HG03060 (cell line): ENCODE measurements around the gene CIRBP.

Experiments
- ATAC-seq: cut with Tn5 transposase; IDR thresholded peaks from one replicate; pipeline ENCODE4 v1.9.1; 2021; ENCODE audit warnings: low read depth, moderate number of reproducible peaks; ENCODE audit not compliant: unreplicated experiment

CIRBP gene

DNA sequence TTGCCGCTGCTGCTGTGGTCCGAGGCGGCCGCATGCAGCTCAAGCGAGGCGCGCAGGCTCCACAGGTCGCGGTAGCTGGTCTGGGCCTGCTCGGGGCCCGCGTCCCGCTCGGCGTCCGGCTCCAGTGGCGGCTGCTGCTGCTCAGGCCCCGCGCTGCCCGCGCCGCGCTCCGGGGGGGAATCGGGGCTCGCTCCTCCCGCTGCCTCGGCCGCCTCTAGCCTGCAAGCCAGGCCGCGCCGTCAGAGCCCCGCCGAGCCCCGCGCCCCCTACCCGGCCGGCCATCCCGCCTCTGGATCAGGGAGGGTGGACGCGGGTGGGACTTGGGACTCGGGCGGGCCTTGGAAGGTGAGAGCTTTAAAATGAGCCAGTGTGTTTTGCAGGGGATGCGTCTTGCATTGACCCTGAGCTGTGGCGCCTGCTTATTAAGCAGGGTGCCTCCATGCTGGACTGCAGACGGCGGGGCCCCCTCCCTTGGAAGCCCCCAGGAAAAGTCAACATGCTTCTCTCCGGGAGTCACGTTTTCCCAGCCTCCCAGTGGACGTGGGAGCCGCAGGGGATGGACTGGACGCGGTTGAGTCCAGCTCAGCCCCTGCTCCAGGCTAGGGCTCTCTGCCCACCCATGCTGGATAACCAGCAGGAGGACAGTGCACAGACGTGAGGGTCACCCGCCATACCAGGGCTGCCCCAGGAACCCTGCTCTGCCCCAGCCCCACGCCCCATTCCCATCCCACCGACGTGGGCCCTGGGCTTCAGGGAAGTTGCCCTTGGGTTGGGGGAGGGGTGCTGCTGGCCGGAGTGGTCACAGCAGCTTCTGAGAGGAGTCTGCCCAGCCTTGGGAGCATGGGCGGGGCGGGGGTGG is 39.0 kb upstream of the CIRBP start:
- ATAC-seq: no peak

GRCh38 chr19:1230783-1231489 is 38.2 kb upstream of the CIRBP start:
- no peak for ATAC-seq

DNA sequence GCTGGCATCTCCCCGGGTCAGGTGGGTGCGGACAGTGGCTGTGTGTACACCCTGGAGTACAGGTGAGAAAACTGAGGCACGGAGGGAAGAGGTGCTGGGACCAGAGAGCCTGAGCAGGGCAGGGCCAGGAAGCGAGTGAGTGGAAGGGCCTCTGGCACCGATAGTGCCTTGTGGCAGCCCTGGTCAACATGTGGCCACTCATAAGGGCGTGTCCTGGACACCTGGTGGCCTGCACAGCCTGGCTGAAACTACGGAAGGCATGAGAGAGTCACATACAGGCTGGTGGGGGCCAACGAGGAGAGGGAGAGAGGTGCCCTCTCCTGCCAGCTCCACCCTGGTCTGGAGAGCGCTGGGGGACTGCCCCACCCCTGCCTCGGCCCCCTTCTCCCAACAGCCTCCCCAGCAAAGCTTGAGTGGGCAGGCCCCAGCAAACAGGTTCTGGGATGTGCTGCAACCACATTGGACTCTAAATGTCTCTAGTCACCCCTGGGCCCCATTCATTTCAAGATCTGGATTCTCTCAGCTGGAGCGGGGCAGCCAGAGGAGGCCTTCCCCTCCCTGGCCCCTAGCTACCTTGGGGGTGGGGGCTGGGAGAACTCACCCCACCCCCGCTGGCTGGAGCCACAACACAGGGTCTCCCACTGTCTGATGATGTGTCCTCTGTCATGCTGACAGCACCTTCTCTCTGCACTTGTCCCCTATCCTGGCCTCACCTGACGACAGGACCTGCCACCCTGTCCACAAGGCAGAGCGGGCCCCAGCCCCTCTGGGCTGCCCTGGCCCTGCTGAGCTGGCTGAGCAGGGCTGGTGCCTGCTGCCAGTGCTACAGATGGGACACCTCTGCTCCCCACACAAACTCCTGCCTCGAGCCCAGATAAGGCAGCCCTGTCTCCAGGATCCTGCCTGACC is 37.1 kb upstream of the CIRBP start:
- no peak for ATAC-seq

GRCh38 chr19:1232652-1233072 is 36.5 kb upstream of the CIRBP start:
- no peak for ATAC-seq

GRCh38 chr19:1233115-1233667 is 35.9 kb upstream of the CIRBP start:
- ATAC-seq: no peak

DNA sequence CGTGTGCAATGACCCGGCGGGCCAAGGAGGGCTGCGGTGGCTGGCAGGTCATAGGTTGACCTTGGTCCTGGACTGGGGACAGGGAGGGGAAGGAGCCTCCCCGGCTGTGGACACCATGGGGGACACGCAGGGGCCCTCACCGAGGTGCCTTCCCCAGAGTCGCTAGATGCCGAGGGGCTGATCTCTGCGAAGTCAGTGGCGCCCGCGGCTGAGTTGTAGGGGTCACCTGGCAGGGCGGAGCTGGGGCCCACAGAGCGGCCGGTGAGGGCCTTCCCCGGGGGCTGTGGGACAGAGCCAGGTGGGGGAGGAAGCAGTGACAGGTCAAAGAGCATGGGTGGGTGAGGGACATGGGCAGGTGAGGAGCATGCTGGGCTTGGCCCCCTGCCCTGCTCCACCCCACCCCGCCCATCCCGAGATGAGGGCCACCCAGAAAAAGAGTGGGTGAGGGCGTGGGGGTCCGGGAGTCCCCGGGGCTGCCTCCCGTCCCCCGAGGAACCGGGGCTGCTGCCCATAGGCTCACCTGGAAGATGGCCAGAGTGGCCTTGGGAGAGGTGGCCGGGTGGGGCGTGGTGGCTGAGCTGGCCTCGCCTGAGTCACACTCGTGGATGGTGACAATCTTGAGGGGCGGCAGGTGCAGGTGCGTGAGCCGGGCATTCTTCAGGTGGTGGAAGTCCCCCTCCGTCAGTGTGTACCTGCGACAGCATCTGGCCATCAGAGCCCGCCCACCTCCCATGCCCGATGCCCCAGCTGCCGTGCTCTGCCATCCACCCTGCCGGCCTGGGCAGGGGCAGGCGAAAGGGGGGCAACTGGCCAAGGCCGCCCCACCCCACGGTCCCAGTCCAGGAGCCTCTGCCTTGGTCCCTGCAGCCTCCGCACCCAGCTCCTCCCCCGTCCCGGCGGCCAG is 34.8 kb upstream of the CIRBP start:
- ATAC-seq: no peak

DNA sequence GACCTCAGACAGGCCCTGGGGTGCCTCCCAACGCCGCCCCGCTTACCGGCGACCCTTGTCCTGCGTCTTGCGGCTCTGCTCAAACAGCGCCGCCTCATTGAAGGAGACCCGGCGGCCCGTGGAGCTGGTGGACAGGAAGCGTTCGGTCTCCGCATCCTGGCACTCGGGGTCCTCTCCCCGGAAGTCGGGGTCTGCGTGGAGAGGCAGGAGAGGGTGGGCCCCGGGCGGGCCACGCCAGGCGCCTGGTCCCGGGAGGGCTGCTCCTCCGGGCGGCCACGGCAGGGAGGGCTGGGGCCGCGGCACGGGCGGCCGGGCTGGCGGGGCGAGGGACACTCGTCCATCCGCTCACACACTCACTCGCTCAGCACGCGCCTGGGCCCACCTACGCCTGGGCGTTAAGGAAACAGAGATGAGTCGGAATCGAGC is 34.2 kb upstream of the CIRBP start:
- ATAC-seq: no peak

DNA sequence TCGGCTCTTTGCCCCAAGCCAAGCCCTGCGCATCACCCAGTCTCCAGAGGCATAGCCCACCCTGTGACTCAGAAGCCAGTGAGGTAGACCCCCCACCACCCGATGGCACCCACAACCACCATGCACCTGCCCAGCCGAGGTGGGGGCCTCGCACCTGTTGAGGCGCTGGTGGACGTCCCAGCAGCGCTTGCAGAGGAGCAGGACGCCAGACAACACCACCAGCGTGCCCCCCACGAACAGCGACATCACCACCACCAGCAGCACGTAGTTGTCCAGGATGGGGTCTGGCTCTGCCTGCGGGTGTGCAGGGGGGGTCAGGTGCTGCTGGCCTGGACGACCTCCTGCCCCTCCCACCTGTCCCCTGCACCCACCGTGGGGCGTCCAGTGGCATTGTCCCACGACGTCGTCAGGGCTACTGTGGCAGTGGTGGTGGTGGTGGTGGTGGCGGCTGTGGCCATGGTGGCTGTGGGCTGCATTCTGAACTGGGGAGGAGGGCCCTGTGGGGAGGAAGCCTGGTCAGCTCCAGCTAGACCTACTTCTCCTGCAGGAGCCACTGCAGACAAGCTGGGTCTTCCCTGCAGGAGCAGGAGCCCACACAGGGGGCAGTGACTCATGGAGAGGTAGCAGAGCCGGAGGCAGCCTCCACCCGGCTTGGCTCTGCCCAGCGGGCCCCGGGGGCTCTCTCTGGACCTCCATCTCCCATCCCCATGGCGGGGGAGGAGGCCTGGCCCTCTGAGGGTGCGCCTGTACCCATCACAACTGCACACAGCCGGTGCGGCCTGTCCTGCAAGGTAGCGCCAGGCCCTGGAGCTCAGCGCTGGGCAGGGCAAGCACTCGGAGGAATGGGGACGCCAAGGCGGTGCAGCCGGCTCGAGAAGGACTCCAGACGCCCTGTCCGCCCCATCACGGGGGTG is 33.2 kb upstream of the CIRBP start:
- no peak for ATAC-seq

- no peak for ATAC-seq
These were observed 32.6 kb upstream of the CIRBP start for GRCh38 chr19:1236576-1236975.

- no peak for ATAC-seq
These were observed 32.0 kb upstream of the CIRBP start for GRCh38 chr19:1237027-1237659.

GRCh38 chr19:1237754-1238368 is 31.3 kb upstream of the CIRBP start, which contains the start of gene CBARP:
Gene CBARP (minus strand): TSS chr19:1238005. CDS start chr19:1236100, 1,905 bp downstream.
- no peak for ATAC-seq

DNA sequence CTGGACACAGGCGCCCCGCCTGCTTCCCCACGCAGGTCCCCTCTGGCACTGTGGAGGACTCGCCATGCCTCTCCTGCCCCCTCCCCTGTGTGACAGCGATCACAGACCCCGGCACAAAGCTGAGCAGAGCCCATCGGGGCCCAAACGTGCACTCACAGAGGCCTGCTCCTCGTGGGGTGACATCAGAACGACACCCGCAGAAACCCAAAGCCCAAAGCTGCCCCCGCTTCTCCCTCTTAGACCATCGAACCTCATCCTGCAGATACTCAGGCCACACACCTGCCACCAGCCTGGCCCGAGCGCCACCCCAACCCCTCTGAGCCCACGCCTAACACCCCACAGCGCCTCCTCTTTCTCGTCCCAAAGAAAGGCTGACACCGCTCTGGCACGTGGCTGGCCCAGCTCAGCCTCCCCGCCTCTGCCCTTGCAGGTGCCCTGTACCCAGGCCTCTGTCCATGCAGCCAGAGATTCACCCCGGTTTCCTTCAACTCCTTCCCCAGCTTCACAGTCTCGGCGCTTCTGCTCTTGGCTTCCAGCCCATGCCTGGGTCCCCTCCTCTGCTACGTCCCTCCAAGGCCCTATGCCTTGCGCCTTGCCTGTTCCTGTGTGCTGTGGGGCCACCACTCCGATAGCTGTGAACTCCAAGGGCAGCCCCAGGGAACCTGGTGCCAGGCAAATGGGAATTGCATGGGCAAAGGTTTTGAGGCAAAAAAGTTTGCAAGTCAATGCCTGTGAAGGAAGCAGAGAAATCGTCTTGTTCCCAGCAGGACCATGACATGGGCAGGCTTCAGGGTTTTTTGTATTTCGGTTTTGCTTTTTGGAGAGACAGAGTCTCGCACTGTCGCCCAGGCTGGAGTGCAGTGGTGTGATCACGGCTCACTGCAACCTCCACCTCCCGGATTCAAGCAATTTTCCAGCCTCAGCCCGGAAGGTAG is 30.5 kb upstream of the CIRBP start:
- no peak for ATAC-seq

- ATAC-seq: no peak
These were observed 29.7 kb upstream of the CIRBP start for GRCh38 chr19:1239420-1239795.

- no peak for ATAC-seq
These were observed 29.1 kb upstream of the CIRBP start for GRCh38 chr19:1239796-1240737.

- ATAC-seq: no peak
These were observed 28.2 kb upstream of the CIRBP start for GRCh38 chr19:1240925-1241324.
